Aorta (tissue), 5 donors: Measurements from ENCODE around the gene VSIG10. TPM values are rescaled to one million over a fixed set of nuclear protein-coding genes. Genes with fewer than 3 reads are reported as not detected.

Experiments used
- ATAC-seq: fragments of 200-7000 bp; cut with Tn5 transposase; one replicate; pipeline ENCODE4 v1.9.1; 2022; ENCODE audit warnings: moderate library complexity; ENCODE audit not compliant: low FRiP score
- DNase-seq, 2 donors: peaks; one replicate each; pipeline ENCODE4 v3.0.0-alpha.2; 2020
- H3K27ac ChIP-seq, 2 donors: one replicate each; pipeline ENCODE4 v1.5.1; 2013; ENCODE audit warnings: low read length in 2 of 2, mild to moderate bottlenecking in 2 of 2, moderate library complexity in 2 of 2, control low read depth in 1 of 2, inconsistent platforms in 1 of 2, low read depth in 1 of 2
- H3K27me3 ChIP-seq, 2 donors: one replicate each; pipeline ENCODE4 v1.6.1; 2013; ENCODE audit warnings: control low read depth in 1 of 2, low read length in 1 of 2, mild to moderate bottlenecking in 1 of 2, moderate library complexity in 1 of 2; ENCODE audit not compliant: insufficient read depth in 2 of 2, control insufficient read depth in 1 of 2
- H3K36me3 ChIP-seq, 2 donors: one replicate each; pipeline ENCODE4 v1.6.1; 2013; ENCODE audit warnings: control low read depth in 1 of 2, low read length in 1 of 2, mild to moderate bottlenecking in 1 of 2; ENCODE audit not compliant: insufficient read depth in 2 of 2, control insufficient read depth in 1 of 2
- H3K4me1 ChIP-seq, 2 donors: one replicate each; pipeline ENCODE4 v1.6.1; 2013; ENCODE audit warnings: low read length in 2 of 2, control low read depth in 1 of 2, mild to moderate bottlenecking in 1 of 2, moderate library complexity in 1 of 2; ENCODE audit not compliant: insufficient read depth in 2 of 2, control insufficient read depth in 1 of 2
- H3K4me3 ChIP-seq, 2 donors: one replicate each; pipeline ENCODE4 v1.5.1; 2013; ENCODE audit warnings: low read length in 2 of 2, control low read depth in 1 of 2, mild to moderate bottlenecking in 1 of 2
- H3K9me3 ChIP-seq: one replicate; pipeline ENCODE4 v1.6.1; 2013; ENCODE audit warnings: mild to moderate bottlenecking, low read length; ENCODE audit not compliant: control insufficient read depth
- WGBS, 2 donors: extraction: QIAGEN DNeasy Blood & Tissue Kit; methylation state at CpG; one replicate each; pipeline ENCODE4 v1.1.7; 2013; 5-methylcytosine and 5-hydroxymethylcytosine counted together
- intact Hi-C, 2 donors: fragments of 100-400 bp; cut with DNase I; formaldehyde crosslinking; loops; one replicate each; pipeline versions ENCODE4 v1.14.2 to v1.15.0; 2022
- polyA plus RNA-seq, 2 donors: library from polyadenylated mRNA; stranded (reverse); fragments of 200-250 nt; gene quantifications; one replicate each; pipeline ENCODE4 v1.2.3, GENCODE V29; 2013
- total RNA-seq, 2 donors: library from RNA; stranded (reverse); fragmentation: NEBNext Ultra II Directional; extraction: Animal tissue kit (Norgen Biotek cat#: 25700); gene quantifications; one replicate each; pipeline ENCODE4 v1.2.1, GENCODE V29; 2021
- donor health status: healthy with polysubstance abuse.
- donor health status: Bipolar disorder and iron deficiency.
- donor health status: DM: no; HTN: no; CAD: no.
- donor health status: DM: no; HTN: no; CAD: no.
- donor health status: DM: yes; HTN: yes; CAD: no.

VSIG10 gene
- total and polyA plus RNA-seq, 4 donors, result 7.3 to 21.7 (median 15.5) TPM

- no peak for ATAC-seq
- intact Hi-C loops, result loop anchor here in 1 of 2 donors (10.0 kb wide), 1 partner anchor 160 kb away; no protein-coding TSS in a partner anchor
- peaks cover 0 to 29% of the 10 kb centered on the region in 2 donors for H3K36me3 ChIP-seq
Measured at GRCh38 chr12:118034429-118035189, 69.2 kb downstream of the VSIG10 start.

GRCh38 chr12:118033902-118034301 lies 69.9 kb downstream of the VSIG10 start:
- DNase-seq (no peak), ATAC-seq (no peak)
- peaks cover 0 to 27% of the 10 kb centered on the region in 2 donors for H3K36me3 ChIP-seq
- no peaks in the 10 kb centered on the region for H3K27me3 ChIP-seq
- H3K4me3 ChIP-seq, result no peak overlapping the region
- intact Hi-C loops, result loop anchor here in 1 of 2 donors (10.0 kb wide), 1 partner anchor 159 kb away; no protein-coding TSS in a partner anchor
- H3K27ac ChIP-seq, result no peak overlapping the region
- WGBS, 2 donors, result 88 to 90% methylated on average over 5 of the region's 5 CpGs
- H3K9me3 ChIP-seq, result no peaks in the 10 kb centered on the region
- H3K4me1 ChIP-seq, result no peaks in the 10 kb centered on the region

More at GRCh38 chr12:118034429-118035189, 69.2 kb downstream of the VSIG10 start:
- Histone ChIP-seq H3K27me3 (no peaks in the 10 kb centered on the region), H3K9me3 (no peaks in the 10 kb centered on the region), H3K27ac (no peak overlapping the region), H3K4me3 (no peak overlapping the region), H3K4me1 (no peaks in the 10 kb centered on the region)
- no peak for DNase-seq
- WGBS, 2 donors, result 90 to 97% methylated on average over 5 of the region's 5 CpGs

- ATAC-seq, result no peak
- 87 to 89% methylated on average over 5 of the region's 5 CpGs for WGBS, 2 donors
- Histone ChIP-seq H3K27me3 (no peaks in the 10 kb centered on the region), H3K36me3 (peaks cover 0 to 27% of the 10 kb centered on the region in 2 donors), H3K4me1 (no peaks in the 10 kb centered on the region), H3K27ac (no peak overlapping the region), H3K4me3 (no peak overlapping the region), H3K9me3 (no peaks in the 10 kb centered on the region)
- no peak for DNase-seq
- intact Hi-C loops, result loop anchor here in 1 of 2 donors (10.0 kb wide), 1 partner anchor 159 kb away; no protein-coding TSS in a partner anchor
Measured at GRCh38 chr12:118033323-118033722, 70.5 kb downstream of the VSIG10 start.

GRCh38 chr12:118032188-118032587 lies 71.6 kb downstream of the VSIG10 start:
- ATAC-seq, result no peak
- intact Hi-C loops, result loop anchor here in 1 of 2 donors (10.0 kb wide), 1 partner anchor 157 kb away; no protein-coding TSS in a partner anchor
- peaks cover 0 to 23% of the 10 kb centered on the region in 2 donors for H3K36me3 ChIP-seq
- H3K4me3 ChIP-seq, result no peak overlapping the region
- H3K4me1 ChIP-seq, result no peaks in the 10 kb centered on the region
- WGBS, 2 donors, result 92 to 93% methylated on average over 7 of the region's 7 CpGs
- H3K9me3 ChIP-seq, result no peaks in the 10 kb centered on the region
- no peak overlapping the region for H3K27ac ChIP-seq
- no peak for DNase-seq
- no peaks in the 10 kb centered on the region for H3K27me3 ChIP-seq

- H3K36me3 ChIP-seq, result peaks cover 0 to 19% of the 10 kb centered on the region in 2 donors
Measured at GRCh38 chr12:118029166-118029565, 74.6 kb downstream of the VSIG10 start.

GRCh38 chr12:118025168-118025567 lies 78.6 kb downstream of the VSIG10 start:
- H3K27me3 ChIP-seq, result no peaks in the 10 kb centered on the region
- WGBS, 2 donors, result 66 to 67% methylated on average over 4 of the region's 4 CpGs
- ATAC-seq, result no peak

More at GRCh38 chr12:118029166-118029565, 74.6 kb downstream of the VSIG10 start:
- Histone ChIP-seq H3K27me3 (no peaks in the 10 kb centered on the region), H3K4me3 (no peak overlapping the region), H3K9me3 (no peaks in the 10 kb centered on the region), H3K4me1 (no peaks in the 10 kb centered on the region), H3K27ac (no peak overlapping the region)
- WGBS, 2 donors, result 94 to 97% methylated on average over 5 of the region's 5 CpGs
- DNase-seq (no peak), ATAC-seq (no peak)
- intact Hi-C loops, result no loop called here

GRCh38 chr12:118023301-118023860 lies 80.4 kb downstream of the VSIG10 start:
- no peaks in the 10 kb centered on the region for H3K27me3 ChIP-seq
- no peaks in the 10 kb centered on the region for H3K4me1 ChIP-seq
- WGBS, 2 donors, result 78 to 82% methylated on average over 9 of the region's 9 CpGs
- no peak overlapping the region for H3K27ac ChIP-seq
- intact Hi-C loops, result no loop called here
- DNase-seq, result no peak
- H3K36me3 ChIP-seq, result peaks cover 0 to 6% of the 10 kb centered on the region in 2 donors
- no peak for ATAC-seq
- H3K4me3 ChIP-seq, result no peak overlapping the region
- no peaks in the 10 kb centered on the region for H3K9me3 ChIP-seq

More at GRCh38 chr12:118025168-118025567, 78.6 kb downstream of the VSIG10 start:
- H3K36me3 ChIP-seq, result peaks cover 0 to 5% of the 10 kb centered on the region in 2 donors
- intact Hi-C loops, result no loop called here
- DNase-seq, result no peak
- no peak overlapping the region for H3K4me3 ChIP-seq
- no peaks in the 10 kb centered on the region for H3K9me3 ChIP-seq
- H3K27ac ChIP-seq, result no peak overlapping the region
- no peaks in the 10 kb centered on the region for H3K4me1 ChIP-seq

- intact Hi-C loops, result no loop called here
- Histone ChIP-seq H3K4me1 (no peaks in the 10 kb centered on the region), H3K9me3 (no peaks in the 10 kb centered on the region), H3K4me3 (no peak overlapping the region), H3K27ac (no peak overlapping the region), H3K27me3 (no peaks in the 10 kb centered on the region), H3K36me3 (peaks cover 0 to 6% of the 10 kb centered on the region in 2 donors)
- ATAC-seq (no peak), DNase-seq (no peak)
- 94 to 96% methylated on average over 3 of the region's 3 CpGs for WGBS, 2 donors
Measured at GRCh38 chr12:118022728-118023109, 81.1 kb downstream of the VSIG10 start.
